DMS53 (cell line): ENCODE results near the gene FBXL15.
"Not testable (repeated sequence)": the region's sequence is repeated elsewhere in the genome, so short reads cannot be mapped to it uniquely, and the experiment has no call there.

Experiments used
- DNase-seq: peaks from one replicate; lab custom pipeline; 2025; lab: John Stamatoyannopoulos, UW

FBXL15 gene

DNA sequence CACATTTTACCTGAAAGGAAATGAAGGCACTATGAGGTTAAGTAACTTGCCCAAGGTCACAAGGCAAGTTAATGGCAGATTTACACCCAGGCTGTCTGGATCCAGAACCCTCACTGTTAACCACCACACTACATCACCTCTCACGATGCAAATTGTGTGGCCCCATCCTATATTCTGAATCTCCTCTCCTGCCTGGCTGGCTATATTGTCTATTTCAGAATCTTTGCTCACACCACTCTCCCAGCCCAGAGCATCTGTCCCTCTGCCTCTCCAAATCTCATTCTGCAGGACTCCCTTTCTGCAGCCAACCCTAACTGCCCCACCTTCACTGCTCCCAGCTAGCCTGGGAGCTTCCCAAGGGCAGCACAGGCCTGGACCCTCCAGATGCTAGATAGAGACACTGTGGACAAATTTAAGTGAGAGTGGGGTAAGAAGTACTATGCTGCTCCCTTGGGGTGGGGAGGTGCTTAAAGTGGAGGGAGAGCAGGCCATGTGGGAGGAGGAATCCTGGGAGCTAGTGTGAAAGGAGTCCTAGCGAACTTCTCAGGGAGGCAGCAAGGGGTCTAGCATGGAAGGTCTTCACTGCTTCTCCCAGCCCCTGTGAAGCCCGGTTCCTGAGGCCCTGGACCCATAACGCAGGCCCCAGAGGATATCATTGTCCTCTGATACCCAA lies 11.0 kb downstream of the FBXL15 start:
- peak; percentile 52 for DNase-seq

DNA sequence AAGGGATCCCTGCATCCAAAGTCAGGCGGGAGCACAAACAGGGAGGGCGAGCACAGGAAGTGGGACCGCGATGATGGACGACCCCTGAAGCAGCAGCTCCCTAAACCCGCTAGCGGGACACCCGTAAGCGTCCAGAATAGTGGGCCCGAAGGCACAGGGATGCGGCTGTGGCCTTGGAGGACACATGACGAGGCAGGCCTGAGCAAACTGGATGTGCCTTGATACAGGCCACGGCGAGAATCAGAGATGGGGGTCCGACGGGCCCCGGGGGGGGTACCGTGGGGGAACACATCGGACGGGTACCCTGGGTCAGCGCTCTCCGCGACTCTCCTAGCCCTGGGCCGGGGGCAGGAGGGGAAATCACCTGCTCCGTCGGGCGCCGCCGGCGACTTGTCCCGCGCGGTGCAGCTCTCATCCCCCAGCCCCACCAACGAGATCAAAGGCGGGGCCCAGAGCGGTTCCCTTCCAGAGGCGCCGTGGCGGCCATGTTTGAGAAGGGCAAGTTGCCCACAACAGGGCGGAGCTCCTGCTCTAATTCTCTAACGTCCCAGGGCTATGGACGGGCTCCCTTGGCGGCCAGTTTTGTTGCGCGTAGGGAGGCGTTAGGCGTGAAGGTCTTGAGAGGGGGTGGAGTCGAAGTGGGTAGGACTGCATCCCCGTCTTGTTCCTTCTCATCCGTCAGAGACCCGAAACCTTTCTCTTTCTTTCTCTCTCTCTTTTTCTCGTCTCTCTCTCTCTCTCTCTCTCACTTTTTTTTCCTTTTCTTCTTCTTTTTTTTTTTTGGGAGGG lies 11.7 kb downstream of the FBXL15 start, which contains the start of gene CUEDC2:
Gene CUEDC2 (minus strand): TSS at position 413 of the 789 bp plus-strand sequence. CDS start 7,386 bp downstream, outside the sequence.
- peak; percentile 99 for DNase-seq

DNA sequence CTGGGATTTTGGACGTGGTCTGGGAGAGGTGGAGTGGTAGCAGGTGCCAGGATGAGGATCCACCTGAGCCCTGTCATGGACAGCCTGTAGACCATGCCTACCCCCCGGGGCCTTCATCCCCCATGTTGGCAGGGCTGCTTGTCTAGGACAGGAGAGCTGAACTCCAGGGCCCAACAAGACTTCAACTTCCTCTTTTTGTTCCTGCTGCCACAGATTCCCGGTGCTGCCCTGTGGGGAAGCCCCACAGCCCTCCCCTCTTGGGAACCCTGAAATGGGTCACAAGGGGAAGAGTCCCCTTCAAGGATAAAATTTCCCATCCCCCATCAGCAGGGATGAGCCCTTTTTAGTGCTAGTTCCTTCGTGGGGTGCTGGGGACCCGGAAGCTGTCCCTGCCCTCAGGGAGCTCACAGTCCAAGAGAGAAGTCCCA lies 13.0 kb downstream of the FBXL15 start:
- no peak for DNase-seq

DNA sequence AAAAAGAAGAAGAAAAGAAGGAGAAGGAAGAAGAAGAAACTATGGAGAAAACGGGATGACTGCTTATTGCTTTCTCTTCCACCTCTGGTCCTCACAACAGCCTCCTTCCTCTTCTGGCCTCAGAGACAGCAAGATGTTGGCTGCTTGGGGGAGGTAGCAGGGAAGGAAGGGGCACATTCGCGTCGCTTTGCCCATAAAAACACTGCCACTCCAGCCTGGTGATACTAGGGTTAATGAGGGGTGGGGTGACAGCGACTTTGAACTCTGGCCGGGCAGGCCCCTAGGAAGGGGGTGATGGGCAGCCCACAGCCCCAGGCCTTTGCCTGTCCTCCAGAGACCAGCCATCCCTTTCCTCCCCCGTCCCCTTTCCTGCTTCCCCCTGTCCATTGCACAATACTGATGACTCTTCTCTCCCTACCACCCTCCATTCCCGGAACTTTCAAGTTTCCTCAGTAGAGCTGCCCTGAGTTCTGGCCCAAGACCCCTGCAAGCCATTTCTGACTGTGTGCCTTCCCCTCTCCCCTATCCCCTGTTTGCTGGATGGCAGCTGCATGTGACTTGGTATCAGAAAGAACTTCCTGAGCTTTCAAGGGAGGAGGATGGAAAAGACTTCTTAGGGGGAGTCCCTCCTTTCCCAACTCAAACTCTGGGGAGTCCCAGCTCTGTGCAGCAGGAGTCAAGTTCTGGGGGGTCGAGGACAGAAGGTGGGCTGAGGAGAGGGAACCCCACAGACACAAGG lies 13.9 kb downstream of the FBXL15 start:
- no peak for DNase-seq

DNA sequence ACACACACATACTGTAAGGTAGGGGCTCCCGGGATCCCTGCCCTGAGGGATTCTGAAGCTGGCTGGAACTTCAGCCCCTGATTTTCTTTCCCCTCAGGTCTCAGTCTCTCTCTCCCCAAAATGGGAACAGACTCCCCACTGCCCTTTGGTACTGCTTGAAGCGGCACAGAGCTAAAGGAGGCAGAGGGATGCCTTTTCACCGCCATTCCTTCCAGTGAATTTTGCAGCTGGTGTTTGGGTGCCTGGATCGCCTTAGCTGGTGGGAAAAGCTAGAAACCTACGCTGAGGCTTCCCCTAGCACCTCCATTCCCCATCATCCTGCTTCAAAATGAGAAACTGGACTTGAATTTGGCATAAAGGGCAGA lies 14.5 kb downstream of the FBXL15 start:
- DNase-seq, result no peak

DNA sequence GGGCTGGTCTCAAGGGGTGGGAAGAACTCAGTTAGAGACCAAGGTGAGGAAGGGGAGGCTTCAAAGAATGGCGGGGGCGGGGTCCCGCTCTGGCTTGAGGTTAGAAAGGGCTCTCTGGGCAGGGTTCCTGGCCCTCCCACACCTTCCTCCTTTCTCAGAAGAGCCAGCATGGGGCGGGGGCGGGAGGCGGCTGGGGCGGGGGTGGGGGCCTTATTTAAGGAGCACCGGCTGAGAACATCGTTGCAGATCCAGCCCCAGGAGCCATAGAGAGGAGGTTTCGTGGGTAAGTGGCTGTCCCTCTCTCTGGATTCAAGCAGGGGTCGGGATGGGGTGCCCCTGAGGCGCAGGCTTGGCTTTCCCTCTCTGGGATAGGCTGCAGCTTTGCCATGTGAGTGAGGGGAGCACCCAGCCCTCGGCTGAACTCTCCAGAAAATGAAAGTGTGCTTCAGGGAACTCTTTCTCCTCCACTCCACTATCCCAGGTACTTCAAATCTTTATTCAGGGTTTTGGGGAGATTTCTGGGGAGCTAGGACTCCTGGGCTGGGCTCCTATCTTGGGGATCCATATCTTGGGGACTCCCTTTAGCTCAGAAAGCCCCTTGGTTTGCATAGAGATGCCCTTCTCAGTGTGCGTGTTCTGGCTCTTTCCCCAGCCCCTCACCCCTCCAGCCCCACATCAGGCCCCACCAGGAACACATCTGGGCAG lies 15.0 kb downstream of the FBXL15 start:
- no peak for DNase-seq

DNA sequence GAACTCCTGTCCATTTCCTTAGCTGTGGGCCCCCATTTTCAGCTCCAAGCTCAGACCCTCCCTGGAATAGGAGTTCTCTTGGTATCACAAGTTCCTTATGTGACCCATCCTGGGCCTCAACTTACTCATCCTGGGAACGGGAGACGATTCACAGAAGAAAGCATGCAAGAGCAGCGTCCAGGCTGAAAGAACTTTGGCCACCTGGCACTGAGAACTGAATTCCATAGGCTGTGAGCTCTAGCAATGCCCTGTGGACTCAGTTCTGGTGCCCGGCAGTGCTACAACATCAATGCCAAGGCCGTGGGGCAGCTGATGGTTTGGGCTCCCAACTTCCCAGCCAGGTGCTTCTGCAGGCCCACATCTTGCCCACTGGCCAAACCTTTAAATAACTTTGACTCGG lies 15.7 kb downstream of the FBXL15 start:
- no peak for DNase-seq

DNA sequence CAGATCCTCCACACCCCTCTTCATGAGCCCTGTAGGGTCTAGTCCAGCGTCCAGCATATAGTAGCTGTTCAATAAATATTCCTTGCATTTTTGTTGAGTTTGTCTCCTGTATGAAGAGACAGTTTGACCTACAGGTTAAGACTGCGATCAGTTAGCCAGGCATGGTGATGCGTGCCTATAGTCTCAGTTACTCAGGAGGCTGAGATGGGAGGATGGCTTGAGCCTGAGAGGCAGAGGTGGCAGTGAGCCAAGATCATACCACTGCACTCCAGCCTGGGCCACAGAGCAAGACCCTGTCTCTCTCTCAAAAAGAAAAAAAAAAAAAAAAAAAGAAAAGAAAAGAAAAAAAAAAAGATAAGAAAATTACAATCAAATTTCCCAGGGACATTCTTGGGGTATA lies 16.9 kb downstream of the FBXL15 start:
- no peak for DNase-seq

DNA sequence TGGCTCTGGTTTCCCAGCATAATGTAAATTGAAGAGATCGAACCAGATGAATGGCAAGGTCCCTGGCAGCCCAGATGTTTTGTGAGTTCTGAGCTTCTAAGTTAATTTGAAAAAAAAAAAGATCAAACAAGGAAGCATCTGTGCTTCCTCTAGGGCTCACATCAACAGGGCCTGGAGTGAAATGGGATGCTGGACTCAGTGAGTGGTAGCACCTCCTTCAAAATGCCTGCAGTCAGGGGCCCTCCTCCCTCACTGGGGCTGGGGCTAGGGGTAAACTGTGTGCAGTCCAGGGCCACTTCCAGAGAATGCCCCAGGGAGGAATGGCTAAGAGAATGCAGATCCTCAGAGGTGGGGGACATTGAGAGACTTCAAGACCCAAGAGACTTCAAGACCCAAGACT lies 17.7 kb downstream of the FBXL15 start:
- no peak for DNase-seq

DNA sequence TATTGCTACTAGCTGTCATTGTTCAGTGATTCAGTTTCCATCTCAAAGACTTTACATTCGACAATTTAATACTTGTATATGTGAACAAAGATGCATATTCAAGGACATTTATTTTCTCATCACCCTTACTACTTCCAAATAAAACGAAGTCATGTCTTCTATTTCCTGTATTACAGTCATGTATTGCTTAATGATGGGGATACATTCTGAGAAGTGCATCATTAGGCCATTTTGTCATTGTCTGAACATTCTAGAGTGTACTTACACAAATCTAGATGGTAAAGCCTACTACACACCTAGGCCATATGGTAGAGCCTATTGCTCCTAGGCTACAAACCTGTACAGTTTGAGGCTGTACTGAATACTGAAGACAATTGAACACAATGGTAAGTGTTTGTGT lies 24.2 kb downstream of the FBXL15 start:
- no peak for DNase-seq

DNA sequence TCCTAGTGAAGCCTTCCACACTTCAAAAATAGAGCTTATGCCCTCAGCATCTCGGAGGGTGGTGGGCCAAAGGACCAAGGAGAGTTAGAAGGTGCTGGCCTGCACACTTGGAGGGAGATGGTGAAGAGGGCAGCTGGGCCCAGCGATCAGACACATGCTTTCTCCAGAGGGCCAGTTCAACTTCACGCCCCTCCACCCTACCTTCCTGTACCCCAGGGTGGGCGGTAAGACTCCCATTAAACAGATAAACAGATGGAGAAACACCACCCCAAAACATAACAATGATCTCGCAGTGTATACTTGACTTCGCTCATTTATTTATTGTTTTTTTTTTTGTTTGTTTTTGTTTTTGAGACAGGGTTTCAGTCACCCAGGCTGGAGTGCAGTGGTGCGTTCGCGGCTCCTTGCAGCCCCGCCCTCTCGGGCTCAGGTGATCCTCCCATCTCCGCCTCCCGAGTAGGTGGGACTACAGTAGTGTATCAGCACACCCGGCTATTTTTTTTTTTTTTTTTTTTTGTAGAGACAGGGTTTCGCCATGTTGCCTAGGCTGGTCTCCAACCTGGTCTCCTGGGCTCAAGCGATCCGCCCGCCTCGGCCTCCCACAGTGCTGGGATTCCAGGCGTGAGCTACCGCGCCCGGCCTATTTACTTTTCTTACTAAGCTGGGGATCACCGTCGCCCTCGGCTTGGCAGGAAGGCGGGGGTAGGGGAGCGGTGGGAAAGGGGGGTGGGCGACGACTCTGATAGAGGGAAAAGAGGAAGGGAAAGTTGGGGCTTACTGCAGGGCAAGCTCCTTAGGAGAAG lies 28.9 kb downstream of the FBXL15 start:
- DNase-seq, result peak; percentile 95

DNA sequence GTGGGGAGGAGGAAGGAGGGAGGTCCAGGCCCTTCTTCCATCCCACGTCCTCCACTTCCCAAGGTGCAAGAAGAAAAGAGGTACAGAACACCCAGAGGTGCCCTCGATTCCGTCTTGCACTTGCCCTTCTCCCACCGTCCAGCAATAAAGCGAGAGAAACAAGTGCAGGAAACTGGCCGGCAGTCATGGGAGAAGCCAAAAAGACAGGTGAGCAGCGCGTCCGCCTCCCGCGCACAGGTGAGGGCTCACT lies 29.4 kb downstream of the FBXL15 start:
- no peak for DNase-seq

DNA sequence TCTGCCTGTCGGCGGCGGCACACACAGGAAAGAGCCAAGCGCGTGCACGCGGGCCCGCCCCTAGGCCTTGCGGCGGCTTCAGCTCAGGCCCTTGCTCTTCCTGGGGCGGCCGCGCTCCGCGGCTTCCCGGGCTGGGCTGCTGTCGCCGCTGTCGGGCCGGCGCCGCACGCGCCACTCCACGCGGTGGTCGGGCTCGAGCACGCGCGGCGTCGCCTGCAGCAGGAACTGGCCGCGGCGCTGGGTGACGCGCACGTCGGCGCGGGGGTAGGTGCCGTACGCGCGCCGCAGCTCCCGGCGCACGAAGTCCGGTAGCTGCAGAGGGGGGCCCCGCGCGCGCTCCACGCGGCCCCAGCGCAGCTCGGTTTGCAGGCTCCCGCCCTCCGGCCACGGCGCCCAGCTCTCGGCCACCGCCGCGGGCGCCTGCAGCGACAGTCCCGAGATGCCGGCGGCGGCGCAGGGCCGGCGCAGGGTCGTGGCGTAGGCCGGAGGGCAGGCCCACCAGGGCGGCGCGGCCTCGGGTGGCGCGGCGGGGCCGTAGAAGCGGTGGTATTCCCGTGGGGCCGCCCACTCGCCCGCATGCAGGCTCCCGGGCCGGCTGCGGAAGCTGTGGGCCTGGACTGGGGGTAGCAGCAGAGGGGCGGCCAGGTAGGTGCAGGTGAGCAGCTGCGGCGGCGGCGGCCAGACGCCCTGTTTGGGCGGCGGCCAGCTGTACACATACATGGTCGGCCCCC lies 29.9 kb downstream of the FBXL15 start:
- peak; percentile 98 for DNase-seq

DNA sequence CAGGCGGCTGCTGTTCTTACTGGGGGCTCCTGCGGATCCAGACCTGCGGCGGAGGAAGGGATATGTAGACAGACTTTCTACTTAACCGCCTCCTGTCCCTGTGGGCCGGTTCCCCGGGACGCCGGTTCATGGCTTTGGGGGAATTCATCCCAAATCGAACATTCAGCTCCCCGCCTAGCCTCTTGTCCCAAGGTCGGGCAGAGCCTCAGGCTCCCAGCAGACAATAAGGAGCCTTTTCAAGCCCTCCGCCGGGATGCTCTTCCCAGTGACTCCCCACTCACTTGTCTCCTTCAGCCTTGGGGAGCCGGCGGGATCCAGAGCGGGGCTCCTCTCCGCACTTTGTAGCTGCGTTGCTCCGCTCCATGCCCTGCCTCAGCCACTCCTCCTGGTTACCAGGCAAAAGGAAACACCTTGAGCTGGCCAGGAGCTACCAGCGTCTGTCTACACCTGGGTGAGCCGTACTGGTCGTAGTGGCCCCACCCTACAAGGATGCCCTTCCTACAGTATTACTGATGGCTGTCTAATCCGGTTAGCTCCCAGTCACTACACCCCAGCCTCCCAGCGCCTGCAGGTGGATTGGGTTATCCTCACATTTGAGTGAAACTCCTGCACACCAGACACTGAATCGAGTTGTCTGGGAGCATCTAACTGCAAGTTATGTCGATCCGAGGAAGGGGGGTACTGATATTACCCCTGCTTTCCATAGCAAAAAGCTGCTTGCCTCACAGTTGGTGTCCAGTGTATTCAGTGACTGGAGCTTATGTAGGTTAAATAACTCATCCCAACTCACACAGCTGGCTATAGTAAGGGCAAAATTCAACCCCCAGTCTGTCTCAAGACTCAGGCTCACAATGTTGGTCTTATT lies 30.7 kb downstream of the FBXL15 start, which contains the start of gene C10orf95:
Gene C10orf95 (minus strand): TSS at position 439 of the 865 bp plus-strand sequence. CDS start 450 bp downstream, outside the sequence.
- peak; percentile 83 for DNase-seq

DNA sequence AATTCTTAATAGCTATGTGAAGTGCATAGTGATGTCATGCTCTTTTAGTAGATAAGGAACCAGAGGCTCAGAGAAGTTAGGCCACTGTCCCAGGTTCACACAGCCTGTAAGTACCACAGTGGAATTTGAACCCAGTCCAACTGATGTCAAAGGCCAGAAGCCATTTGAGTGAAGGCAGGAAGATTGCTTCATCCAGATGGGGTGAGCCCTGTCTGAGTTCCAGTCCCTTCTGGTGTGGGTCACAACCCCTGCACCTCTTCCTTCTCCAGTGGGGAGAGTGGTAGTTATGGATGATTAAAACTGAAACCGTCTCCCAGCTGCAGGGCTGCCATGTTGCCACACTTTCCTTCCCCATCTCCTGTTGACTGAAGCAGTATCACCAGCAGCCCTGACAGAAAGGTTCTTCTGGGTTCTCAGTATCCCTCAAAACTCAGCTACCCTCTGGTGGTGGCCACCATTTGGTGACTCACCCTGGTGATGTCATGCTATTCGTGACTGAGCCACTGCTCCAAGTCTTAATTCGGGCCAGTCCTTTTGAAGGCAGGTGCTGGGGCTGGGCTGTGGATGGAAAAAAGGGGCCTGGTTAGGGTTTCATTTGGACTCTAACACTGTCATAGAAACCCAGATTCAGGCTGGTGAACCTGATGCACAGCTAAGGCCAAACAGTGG lies 32.2 kb downstream of the FBXL15 start:
- peak; percentile 88 for DNase-seq

DNA sequence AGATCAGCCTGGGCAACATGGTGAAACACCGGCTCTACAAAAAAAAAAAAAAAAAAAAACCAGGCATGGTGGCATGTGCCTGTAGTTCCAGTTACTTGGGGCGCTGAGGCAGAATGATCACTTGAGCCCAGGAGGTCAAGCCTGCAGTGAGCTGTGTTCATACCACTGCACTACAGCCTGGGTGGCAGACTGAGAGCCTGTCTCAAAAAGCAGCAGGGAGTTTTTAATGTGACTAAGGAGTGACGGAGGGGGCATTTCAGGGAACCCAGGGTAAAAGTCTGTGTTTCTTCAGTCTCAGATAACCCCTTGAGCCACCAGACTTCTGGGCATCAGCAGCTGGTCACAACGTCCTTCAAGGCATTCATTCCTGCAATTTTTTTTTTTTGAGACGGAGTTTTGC lies 32.9 kb downstream of the FBXL15 start:
- DNase-seq, result no peak

DNA sequence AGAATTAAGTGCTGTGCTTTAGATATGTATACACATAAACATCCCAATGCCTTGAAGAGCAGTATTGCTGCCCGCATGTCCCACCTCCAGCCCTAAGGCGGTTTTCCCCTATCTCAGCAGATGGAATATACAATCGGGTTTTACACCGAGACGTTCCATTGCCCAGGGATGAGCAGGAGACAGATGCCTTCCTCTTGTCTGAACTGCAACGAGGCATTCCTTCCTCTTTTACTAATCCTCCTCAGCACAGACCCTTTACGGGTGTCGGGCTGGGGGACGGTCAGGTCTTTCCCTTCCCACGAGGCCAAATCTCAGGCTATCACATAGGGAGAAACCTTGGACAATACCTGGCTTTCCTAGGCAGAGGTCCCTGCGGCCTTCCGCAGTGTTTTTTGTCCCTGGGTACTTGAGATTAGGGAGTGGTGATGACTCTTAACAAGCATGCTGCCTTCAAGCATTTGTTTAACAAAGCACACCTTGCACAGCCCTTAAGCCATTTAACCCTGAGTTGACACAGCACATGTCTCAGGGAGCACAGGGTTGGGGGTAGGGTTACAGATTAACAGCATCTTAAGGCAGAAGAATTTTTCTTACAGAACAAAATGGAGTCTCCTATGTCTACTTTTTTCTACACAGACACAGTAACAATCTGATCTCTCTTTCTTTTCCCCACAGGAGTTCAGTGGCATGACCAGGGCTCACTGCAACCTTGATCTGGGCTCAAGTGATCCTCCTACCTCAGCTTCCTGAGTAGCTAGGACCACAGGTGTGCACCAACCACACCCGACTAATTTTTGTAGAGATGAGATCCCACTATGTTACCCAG lies 34.2 kb downstream of the FBXL15 start:
- not testable (repeated sequence) for DNase-seq

DNA sequence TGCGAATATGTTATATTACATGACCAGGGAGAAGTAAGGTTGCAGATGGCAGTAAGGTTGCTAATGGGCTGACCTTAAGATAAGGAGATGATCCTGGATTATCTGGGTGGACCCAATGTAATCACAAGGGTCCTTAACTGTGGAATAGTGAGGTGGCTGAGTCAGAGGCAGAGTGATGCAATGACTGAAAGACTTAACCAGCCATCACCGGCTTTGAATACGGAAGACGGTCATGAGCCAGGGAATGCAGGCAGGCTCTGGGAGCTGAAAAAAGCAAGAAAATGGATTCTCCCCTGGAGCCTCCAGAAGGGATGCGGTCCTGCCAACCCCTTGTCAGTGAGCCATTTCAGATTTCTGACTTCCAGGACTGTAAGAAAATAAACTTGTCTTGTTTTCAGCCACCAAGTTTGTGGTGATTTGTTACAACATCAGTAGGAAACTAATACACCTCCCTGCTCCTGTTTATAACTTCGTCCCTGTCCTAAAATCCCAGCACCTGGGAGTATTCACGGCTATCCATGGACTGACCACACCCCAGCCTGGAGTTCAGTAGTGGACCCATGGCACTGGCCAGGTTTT lies 35.3 kb downstream of the FBXL15 start:
- DNase-seq, result peak; percentile 37
